Stimulated activated naive CD8-positive, alpha-beta T cell treated with anti-CD3 and anti-CD28 coated beads, Interleukin-15, Interleukin-2, amounts not matched to agents 100 ng/mL and 50 ng/mL, for 24 hours (primary cell): ENCODE results near the gene RFTN1.

Experiments used
- H3K27ac Mint-ChIP-seq: one replicate; pipeline ENCODE4 v1.8.0; 2021; ENCODE audit warnings: mild to moderate bottlenecking, mixed read lengths
- H3K27me3 Mint-ChIP-seq: one replicate; pipeline ENCODE4 v1.8.0; 2021; ENCODE audit warnings: mixed read lengths
- H3K36me3 Mint-ChIP-seq: one replicate; pipeline ENCODE4 v1.8.0; 2021; ENCODE audit warnings: low read depth, mixed read lengths
- H3K4me1 Mint-ChIP-seq: one replicate; pipeline ENCODE4 v1.8.0; 2021; ENCODE audit warnings: low read depth, mixed read lengths
- H3K4me3 Mint-ChIP-seq: one replicate; pipeline ENCODE4 v1.8.0; 2021; ENCODE audit warnings: mild to moderate bottlenecking, mixed read lengths
- H3K9me3 Mint-ChIP-seq: one replicate; pipeline ENCODE4 v1.8.0; 2021; ENCODE audit warnings: mixed read lengths

The RFTN1 gene, protein sequence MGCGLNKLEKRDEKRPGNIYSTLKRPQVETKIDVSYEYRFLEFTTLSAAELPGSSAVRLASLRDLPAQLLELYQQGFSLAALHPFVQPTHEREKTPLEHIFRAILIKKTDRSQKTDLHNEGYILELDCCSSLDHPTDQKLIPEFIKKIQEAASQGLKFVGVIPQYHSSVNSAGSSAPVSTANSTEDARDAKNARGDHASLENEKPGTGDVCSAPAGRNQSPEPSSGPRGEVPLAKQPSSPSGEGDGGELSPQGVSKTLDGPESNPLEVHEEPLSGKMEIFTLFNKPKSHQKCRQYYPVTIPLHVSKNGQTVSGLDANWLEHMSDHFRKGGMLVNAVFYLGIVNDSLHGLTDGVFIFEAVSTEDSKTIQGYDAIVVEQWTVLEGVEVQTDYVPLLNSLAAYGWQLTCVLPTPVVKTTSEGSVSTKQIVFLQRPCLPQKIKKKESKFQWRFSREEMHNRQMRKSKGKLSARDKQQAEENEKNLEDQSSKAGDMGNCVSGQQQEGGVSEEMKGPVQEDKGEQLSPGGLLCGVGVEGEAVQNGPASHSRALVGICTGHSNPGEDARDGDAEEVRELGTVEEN

DNA sequence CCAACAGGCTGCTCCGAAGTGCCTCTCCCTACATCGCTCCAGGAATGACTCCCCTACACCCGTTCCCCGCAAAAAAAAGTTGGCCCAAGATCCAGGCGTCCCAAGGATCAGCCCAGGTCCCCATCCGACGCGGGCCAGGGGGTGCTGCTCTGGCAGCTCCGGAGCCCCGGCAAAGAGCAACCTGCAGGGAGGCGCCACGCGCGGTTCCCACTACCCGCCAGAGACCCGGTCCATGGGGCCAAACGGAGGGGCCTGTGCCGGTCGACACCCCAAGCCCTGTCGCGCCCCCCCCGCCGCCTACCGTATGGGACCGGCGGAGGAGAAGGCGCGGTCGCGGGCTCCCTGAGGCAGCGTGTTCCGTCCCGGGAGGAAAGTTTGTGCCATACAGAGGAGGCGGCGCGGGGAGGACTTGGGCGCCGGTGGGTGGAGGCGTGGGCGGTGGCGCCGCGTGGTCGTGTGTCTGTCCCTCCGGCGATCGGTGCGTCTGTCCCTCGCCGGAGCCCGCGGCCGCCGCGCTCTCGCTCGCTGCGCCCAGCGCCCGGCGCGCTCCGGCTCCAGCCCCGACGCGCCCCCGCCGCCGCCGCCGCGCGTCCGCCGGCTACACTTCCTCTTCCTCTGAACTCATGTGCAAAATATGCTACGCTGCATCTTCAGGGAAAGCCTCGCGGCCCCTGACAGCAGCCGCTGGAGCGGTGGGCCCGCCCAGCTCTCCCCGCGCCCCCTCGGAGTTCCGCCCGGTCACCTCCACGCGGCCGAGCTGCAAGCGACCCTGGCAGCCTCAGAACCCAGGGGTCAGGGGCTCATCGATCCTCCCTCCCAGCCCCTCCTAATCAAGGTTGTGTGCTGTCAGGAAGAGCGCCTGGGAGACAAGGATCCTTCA lies at the start of gene RFTN1:
TSS of gene RFTN1 (minus strand) at position 559 of the 880 bp plus-strand sequence. CDS start 19,830 bp downstream, outside the sequence.
- Mint-ChIP-seq H3K27ac (peak within 1 kb of the TSS; percentile 99), H3K27me3 (no peaks in the 10 kb centered on the region), H3K36me3 (peaks cover 22% of the 10 kb centered on the region), H3K4me1 (peaks cover 85% of the 10 kb centered on the region), H3K4me3 (peak within 1 kb of the TSS; percentile 90), H3K9me3 (no peaks in the 10 kb centered on the region)

DNA sequence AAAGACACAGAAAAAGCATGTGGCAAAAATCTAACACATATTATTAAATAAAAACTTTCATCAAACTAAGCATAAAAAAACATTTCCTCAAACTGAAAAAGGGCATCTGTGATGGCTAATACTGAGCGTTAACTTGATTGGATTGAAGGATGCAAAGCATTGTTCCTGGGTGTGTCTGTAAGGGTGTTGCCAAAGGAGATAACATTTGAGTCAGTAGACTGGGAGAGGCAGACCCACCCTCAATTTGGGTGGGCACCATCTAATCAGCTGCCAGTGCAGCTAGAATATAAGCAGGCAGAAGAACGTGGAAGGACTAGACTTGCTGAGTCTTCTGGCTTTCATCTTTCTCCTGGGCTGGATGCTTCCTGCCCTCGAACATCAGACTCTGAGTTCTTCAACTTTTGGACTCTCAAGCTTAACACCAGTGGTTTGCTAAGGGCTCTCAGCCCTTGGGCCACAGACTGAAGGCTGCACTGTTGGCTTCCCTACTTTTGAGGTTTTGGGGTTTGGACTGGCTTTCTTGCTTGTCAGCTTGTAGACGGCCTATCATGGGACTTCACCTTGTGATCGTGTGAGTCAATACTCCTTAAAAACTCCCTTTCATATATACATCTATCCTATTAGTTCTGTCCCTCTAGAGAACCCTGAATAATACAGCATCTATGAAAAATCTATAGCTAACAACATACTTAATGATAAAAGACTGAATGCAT lies 46.3 kb upstream of the RFTN1 start:
- Mint-ChIP-seq H3K9me3 (no peaks in the 10 kb centered on the region), H3K4me1 (peaks cover 4% of the 10 kb centered on the region), H3K36me3 (no peaks in the 10 kb centered on the region), H3K27me3 (peaks cover 7% of the 10 kb centered on the region), H3K4me3 (no peak overlapping the region), H3K27ac (no peak overlapping the region)

DNA sequence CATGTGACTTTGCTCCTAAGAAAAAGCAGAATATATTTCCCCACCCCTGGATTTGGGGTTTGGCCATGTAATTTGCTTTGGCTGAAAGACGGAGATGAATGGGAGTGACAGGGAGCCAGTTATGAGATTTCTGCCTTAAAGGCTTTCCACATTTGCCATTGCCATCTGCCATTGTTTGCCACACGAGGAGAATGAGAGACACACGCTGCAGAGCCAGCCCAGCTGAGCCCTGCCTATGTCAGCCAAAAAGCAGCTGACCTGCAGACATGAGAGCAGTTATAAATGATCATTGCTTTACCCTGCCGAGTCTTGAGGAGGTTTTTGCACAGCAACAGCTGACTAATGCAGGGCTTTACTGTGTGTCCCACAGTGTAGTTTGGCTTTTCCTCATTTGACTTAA lies 40.6 kb upstream of the RFTN1 start:
- H3K9me3 Mint-ChIP-seq: no peaks in the 10 kb centered on the region

DNA sequence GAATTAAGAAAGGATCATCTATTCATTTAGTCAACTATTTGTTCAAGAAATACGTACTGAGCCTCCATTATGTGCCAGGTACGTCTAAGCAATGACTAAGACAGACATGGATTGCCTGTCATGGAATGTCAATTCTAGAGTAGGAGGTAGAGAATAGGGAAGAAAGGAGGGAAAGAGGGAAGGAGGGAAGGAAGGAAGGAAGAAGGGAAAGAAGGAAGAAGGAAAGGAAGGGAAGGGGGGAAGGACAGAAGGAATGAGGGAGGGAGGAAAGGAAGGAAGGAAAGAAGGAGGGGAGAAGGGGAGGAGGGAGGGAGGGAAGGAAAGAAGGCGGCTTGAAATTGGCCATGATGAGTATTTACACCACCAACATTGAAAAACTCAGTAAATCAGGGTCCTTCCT lies 39.3 kb upstream of the RFTN1 start:
- Mint-ChIP-seq H3K27me3 (no peaks in the 10 kb centered on the region), H3K36me3 (no peaks in the 10 kb centered on the region), H3K4me1 (peaks cover 31% of the 10 kb centered on the region), H3K27ac (no peak overlapping the region), H3K9me3 (peaks cover 3% of the 10 kb centered on the region), H3K4me3 (no peak overlapping the region)

More for the DNA sequence above, 40.6 kb upstream of the RFTN1 start:
- Mint-ChIP-seq H3K4me3 (no peak overlapping the region), H3K27ac (no peak overlapping the region), H3K27me3 (peaks cover 4% of the 10 kb centered on the region), H3K4me1 (peaks cover 19% of the 10 kb centered on the region), H3K36me3 (no peaks in the 10 kb centered on the region)

DNA sequence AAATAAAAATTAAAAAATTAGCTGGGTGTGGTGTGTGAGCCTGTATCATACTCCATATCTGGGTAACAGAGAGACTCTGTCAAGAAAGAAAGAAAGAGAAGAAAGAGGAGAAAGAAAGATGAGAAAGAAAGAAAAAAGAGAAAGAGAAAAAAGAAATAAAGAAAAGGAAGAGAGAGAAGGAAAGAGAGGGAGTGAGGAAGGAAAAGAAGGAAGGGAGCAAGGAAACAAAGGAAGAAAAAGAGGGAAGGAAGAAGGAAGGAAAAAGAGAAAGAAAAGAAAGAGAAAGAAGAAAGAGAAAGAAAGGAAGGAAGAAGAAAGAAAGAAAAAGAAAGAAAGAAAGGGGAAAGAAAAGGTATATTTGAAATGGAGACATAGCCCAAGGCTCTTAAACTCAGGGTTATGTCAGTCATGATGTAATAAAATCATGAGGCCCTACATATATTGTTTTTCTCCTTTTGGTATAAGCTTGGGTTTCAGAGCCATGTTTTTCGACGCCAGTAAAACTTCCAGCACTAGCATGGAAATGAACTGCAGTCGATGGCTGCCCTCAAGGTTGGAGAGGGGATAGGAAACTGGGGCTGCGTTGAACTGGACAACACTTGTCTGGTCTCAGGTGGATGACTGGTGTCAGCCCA lies 38.0 kb upstream of the RFTN1 start:
- Mint-ChIP-seq H3K4me3 (peak overlapping the region; percentile 51), H3K27ac (peak overlapping the region; percentile 95), H3K4me1 (peaks cover 44% of the 10 kb centered on the region), H3K9me3 (peaks cover 3% of the 10 kb centered on the region), H3K27me3 (no peaks in the 10 kb centered on the region), H3K36me3 (no peaks in the 10 kb centered on the region)

DNA sequence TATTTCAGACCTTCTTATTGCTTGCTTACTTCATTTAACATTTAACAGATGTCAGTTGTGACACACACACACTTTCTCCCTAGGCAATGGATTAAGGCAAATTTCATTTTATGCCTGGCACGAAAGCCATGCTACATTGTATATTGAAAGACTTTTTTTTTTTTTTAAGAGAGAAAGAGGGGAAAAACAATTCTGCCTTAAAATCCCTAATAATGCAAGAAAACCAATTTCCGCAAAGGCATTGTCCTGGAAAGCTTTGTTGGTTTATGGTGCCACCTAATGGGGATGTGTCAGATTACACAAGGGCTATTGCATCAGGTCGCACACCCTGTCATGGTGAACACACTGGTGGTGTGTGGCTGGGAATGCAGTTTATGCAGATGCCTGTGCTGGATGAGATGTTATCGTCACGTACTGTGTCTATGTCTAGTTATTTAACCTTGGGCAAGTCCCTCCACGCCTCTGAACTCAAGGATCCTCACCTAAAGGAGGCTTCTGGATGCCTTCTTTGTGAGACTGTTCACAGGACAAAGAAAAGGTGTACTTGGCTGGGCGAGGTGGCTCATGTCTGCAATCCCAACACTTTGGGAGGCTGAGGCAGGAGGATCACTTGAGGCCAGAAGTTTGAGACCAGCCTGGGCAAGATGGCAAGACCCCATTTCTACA lies 37.3 kb upstream of the RFTN1 start:
- Mint-ChIP-seq H3K36me3 (no peaks in the 10 kb centered on the region), H3K27ac (peak overlapping the region; percentile 95), H3K9me3 (peaks cover 3% of the 10 kb centered on the region), H3K4me3 (peak overlapping the region; percentile 51), H3K27me3 (no peaks in the 10 kb centered on the region), H3K4me1 (peaks cover 45% of the 10 kb centered on the region)

DNA sequence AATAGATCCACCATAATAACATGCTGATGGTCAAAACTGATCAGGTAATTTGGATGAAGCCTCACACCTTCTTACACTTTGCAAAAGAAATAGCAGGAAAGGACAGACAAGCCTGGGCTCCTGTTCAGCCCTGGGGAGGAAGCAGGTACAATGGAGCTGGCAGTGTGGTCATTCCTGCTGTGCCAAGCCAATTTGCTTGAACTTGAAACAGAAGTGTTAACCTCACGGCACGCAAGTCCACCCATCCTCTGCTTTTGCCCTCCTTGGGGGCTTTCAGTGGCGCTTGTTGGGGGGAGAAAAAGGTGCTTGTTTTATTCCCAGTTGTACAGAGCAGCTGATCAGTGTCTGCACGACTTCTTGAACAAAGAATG lies 36.8 kb upstream of the RFTN1 start:
- Mint-ChIP-seq H3K9me3 (peaks cover 3% of the 10 kb centered on the region), H3K27me3 (no peaks in the 10 kb centered on the region), H3K27ac (no peak overlapping the region), H3K4me1 (peaks cover 44% of the 10 kb centered on the region), H3K4me3 (no peak overlapping the region), H3K36me3 (no peaks in the 10 kb centered on the region)

DNA sequence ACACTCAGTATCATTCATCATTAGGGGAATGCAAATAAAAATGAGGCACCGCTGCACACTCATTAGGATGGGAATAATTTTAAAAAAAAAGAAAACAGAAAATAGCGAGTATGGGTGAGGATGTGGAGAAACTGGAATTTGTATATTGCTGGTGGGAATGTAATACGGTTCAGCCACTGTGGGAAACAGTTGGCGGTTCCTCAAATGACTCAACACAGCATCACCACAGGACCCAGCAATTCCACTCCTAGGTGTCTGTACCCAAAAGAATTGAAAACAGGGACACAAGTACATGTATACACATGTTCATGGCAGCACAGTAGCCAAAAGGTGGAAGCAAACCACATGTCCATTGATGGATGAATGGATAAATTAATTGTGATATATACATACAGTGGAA lies 35.2 kb upstream of the RFTN1 start:
- Mint-ChIP-seq H3K27me3 (no peaks in the 10 kb centered on the region), H3K27ac (peak overlapping the region; percentile 29), H3K4me1 (peaks cover 41% of the 10 kb centered on the region), H3K4me3 (no peak overlapping the region), H3K9me3 (peaks cover 3% of the 10 kb centered on the region), H3K36me3 (no peaks in the 10 kb centered on the region)

DNA sequence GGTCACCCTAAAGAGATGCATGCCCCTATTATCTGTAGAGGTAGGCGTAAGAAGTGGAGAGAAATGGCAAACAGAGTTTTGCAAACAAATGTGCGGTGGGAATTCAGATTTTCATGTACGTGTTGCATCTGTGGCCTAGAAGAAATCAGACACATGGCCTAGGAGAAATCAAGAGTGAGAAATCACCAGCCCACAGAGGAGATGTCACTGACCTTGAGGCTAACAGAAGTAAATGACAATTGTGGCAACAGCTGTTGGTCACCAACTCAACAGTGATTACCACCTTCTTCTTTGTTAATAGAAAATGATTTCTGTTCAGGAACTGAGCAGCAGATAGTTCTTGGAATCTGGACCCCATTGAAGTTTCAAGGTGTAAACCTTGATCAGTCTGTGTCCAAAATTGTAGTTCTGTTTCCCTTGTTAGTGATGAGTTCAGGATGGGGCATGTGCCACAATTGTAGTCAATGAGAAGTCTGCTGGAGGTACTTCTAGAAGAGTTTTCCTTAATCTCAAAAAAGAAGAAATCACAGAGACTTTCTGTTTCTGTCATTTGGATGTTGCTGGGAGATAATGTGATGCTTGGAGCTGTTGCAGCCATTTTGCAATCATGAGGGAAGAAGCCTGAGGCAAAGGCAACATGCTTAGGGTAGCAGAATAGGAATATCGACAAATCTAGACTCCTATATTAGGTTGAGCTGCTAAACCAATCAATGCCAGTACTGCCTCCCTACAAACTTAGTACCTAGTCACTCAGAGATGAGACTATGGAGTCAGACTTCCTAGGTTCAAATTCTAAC lies 34.3 kb upstream of the RFTN1 start:
- Mint-ChIP-seq H3K4me3 (no peak overlapping the region), H3K27me3 (peaks cover 1% of the 10 kb centered on the region), H3K27ac (peak overlapping the region; percentile 2), H3K9me3 (peaks cover 3% of the 10 kb centered on the region), H3K4me1 (peaks cover 41% of the 10 kb centered on the region), H3K36me3 (no peaks in the 10 kb centered on the region)

DNA sequence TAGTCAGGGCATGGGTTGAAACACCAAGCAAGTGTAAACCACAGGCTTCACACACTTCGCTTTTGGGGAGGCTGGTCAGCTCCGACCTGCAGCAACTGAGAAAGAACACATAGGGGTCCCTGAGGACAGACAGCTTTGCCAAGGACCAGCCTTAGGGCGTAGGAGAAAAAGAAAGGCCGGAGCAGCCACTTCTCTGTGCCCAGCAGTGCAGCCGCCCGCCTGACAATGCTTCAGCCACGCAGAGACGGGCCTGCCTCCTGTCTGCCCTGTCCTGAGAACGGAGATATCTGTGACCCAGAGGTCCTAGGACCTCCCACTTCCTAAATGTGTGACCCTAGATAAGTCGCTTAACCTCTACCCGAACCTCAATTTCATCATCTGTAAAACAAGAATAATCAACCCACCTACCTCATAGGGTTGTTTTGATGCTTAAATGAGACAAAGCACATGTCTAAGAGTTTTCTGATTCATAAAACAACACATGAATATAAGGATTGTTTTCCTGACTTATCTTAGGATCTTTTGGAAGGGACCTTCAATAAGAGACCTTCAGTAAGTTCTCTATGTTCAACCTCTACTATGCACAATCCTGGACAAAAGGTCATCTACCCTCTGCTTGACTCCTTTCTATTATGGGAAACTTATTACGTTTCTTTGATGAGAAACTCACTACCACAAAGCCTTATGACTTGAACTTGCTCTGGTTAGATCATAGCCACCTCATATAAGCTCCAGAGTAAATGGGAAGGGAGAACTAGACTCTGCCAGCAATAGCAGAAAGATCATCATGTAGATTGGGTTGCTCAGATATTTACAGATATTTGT lies 32.9 kb upstream of the RFTN1 start:
- Mint-ChIP-seq H3K4me3 (no peak overlapping the region), H3K9me3 (peaks cover 3% of the 10 kb centered on the region), H3K4me1 (peaks cover 41% of the 10 kb centered on the region), H3K27me3 (peaks cover 4% of the 10 kb centered on the region), H3K27ac (peak overlapping the region; percentile 6), H3K36me3 (no peaks in the 10 kb centered on the region)

DNA sequence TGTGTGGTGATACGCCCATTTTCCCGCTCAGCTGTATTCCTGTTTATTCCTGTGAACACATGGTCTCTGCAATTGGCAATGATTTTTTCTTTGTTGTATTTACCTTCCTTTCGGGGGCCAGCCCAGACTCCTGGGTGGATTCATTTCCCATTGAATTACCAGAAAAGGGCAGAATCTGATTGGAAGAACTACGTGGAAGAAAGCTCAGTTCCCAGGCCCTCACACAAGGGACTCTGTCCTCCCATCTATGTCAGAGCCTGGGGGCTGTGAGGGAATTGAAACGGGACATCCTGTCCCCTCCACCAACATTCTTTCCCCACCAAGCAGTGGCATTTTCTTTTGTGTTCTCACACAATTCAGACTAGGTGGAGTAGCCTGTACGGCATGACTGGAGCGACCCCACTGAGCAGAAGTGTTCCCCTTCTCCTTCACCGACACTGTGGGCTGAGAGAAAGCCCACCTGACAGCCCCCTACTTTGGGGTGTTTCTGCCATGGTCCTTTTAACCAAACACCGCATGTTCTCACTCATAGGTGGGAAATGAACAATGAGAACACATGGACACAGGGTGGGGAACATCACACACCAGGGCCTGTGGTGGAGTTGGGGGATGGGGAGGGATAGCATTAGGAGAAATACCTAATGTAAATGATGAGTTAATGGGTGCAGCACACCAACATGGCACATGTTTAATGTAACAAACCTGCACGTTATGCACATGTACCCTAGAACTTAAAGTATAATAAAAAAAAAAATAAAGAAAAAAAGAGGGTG lies 32.1 kb upstream of the RFTN1 start:
- Mint-ChIP-seq H3K4me3 (no peak overlapping the region), H3K27ac (no peak overlapping the region), H3K4me1 (peaks cover 33% of the 10 kb centered on the region), H3K9me3 (peaks cover 3% of the 10 kb centered on the region), H3K36me3 (no peaks in the 10 kb centered on the region), H3K27me3 (peaks cover 4% of the 10 kb centered on the region)

DNA sequence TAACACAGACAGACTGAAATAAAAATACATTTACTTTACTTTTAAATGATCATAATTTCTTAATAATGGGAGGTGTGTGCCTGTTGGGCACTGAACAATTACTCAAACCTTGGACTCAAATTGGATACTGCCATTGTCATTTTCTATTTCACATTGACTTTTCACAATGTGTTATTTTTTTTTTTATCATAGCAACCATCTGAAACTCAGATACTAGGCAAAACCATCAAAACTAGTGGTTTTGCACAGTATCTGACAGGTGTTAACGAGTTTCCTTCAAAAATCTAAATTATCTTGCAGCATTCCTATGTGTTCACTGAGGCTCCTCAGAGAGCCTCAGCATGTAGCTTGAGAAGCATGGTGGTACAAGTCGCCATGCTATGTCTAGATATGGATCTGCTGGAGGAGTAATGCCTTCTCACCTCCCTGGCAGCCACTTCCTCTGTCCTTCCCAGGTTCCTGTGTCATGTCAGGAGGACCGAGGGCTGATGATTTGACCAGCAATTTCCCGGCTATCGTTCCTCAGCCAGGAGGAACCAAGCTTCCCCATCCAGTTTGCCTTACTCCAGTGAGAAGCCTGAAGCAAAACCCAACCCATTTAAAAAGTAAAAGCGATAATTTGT lies 29.9 kb upstream of the RFTN1 start:
- Mint-ChIP-seq H3K27me3 (peaks cover 11% of the 10 kb centered on the region), H3K9me3 (peaks cover 3% of the 10 kb centered on the region), H3K36me3 (no peaks in the 10 kb centered on the region), H3K4me1 (peaks cover 18% of the 10 kb centered on the region), H3K4me3 (no peak overlapping the region), H3K27ac (no peak overlapping the region)
